Hepatocyte (in vitro differentiated cells): ENCODE results near the gene INTS12.

Source experiments
- CTCF ChIP-seq: fragments of 200-600 bp; sonication (generic); IDR thresholded peaks from 2 replicates; pipeline ENCODE4 v1.5.1; 2016; ENCODE audit warnings: antibody characterized with exemption, mild to moderate bottlenecking; ENCODE audit not compliant: poor library complexity
- EZH2phosphoT487 ChIP-seq: fragments of 200-600 bp; sonication (generic); IDR thresholded peaks from one replicate; pipeline ENCODE4 v1.6.1; 2018; ENCODE audit warnings: antibody characterized with exemption, mild to moderate bottlenecking, low read depth, moderate library complexity; ENCODE audit not compliant: unreplicated experiment, severe bottlenecking

GRCh38 chr4:105710012-105710600 lies 1.6 kb upstream of the INTS12 start:
- TF ChIP-seq CTCF (no peak), EZH2phosphoT487 (no peak)
